Suppressor macrophage treated with lipopolysaccharide for 4 hours (primary cell): ENCODE data around the gene GSTA4.

Source experiments
- DNase-seq: peaks from one replicate; pipeline ENCODE4 v3.0.0-alpha.2; 2020

Gene GSTA4

GRCh38 chr6:52995089-52995912, at the start of gene GSTA4:
Gene GSTA4 (minus strand): TSS chr6:52995284. CDS start chr6:52994243, 1,041 bp downstream.
- DNase-seq: peak; percentile 98

GRCh38 chr6:53044572-53044971, 49.5 kb upstream of the GSTA4 start:
- no peak for DNase-seq

GRCh38 chr6:53044071-53044470, 49.0 kb upstream of the GSTA4 start:
- DNase-seq: no peak

GRCh38 chr6:53043581-53043980, 48.5 kb upstream of the GSTA4 start:
- DNase-seq: no peak

- no peak for DNase-seq
Observed at GRCh38 chr6:53042112-53042511, 47.0 kb upstream of the GSTA4 start.

GRCh38 chr6:53041356-53041755, 46.3 kb upstream of the GSTA4 start:
- no peak for DNase-seq

GRCh38 chr6:53038596-53038995, 43.5 kb upstream of the GSTA4 start:
- DNase-seq: no peak

- DNase-seq: no peak
Observed at GRCh38 chr6:53038141-53038540, 43.1 kb upstream of the GSTA4 start.

- DNase-seq: peak; percentile 9
Observed at GRCh38 chr6:53035549-53036213, 40.6 kb upstream of the GSTA4 start.

GRCh38 chr6:53033764-53034163, 38.7 kb upstream of the GSTA4 start:
- no peak for DNase-seq

GRCh38 chr6:53032849-53033248, 37.8 kb upstream of the GSTA4 start:
- no peak for DNase-seq

- DNase-seq: no peak
Observed at GRCh38 chr6:53031281-53031680, 36.2 kb upstream of the GSTA4 start.

GRCh38 chr6:53029761-53030160, 34.7 kb upstream of the GSTA4 start:
- DNase-seq: no peak

- DNase-seq: no peak
Observed at GRCh38 chr6:53029257-53029656, 34.2 kb upstream of the GSTA4 start.

- no peak for DNase-seq
Observed at GRCh38 chr6:53028467-53028866, 33.4 kb upstream of the GSTA4 start.

GRCh38 chr6:53027131-53027718, 32.1 kb upstream of the GSTA4 start:
- DNase-seq: no peak

- peak; percentile 4 for DNase-seq
Observed at GRCh38 chr6:53026526-53026925, 31.4 kb upstream of the GSTA4 start.

GRCh38 chr6:53023323-53023722, 28.2 kb upstream of the GSTA4 start:
- no peak for DNase-seq

- DNase-seq: peak; percentile 21
Observed at GRCh38 chr6:53020005-53020744, 25.1 kb upstream of the GSTA4 start.

- DNase-seq: no peak
Observed at GRCh38 chr6:53018446-53018845, 23.4 kb upstream of the GSTA4 start.

- no peak for DNase-seq
Observed at GRCh38 chr6:53015486-53015885, 20.4 kb upstream of the GSTA4 start.

- DNase-seq: no peak
Observed at GRCh38 chr6:53014744-53015143, 19.7 kb upstream of the GSTA4 start.

- no peak for DNase-seq
Observed at GRCh38 chr6:53014063-53014462, 19.0 kb upstream of the GSTA4 start.
